Spinal cord (tissue), 10 donors: Measurements from ENCODE around the gene TMEM191C. TPM values are rescaled to one million over a fixed set of nuclear protein-coding genes. Genes with fewer than 3 reads are reported as not detected.
"Not testable (repeated sequence)": the region's sequence is repeated elsewhere in the genome, so short reads cannot be mapped to it uniquely, and the experiment has no call there.

Experiments used
- DNase-seq, 6 donors: peaks; one replicate each; pipeline versions ENCODE4 v3.0.0 to v3.0.0-alpha.2; 2013 to 2015; ENCODE audit warnings: low spot score in 6 of 6, low read depth in 4 of 6
- H3K27ac ChIP-seq: one replicate; pipeline ENCODE4 v1.5.1; 2013; ENCODE audit warnings: low read depth, low read length, control low read depth
- H3K27me3 ChIP-seq: one replicate; pipeline ENCODE4 v1.6.1; 2013; ENCODE audit warnings: low read length; ENCODE audit not compliant: control insufficient read depth, insufficient read depth
- H3K36me3 ChIP-seq: one replicate; pipeline ENCODE4 v1.6.1; 2013; ENCODE audit warnings: low read length; ENCODE audit not compliant: control insufficient read depth, insufficient read depth
- H3K4me1 ChIP-seq: one replicate; pipeline ENCODE4 v1.6.1; 2013; ENCODE audit warnings: low read length; ENCODE audit not compliant: control insufficient read depth, insufficient read depth
- H3K4me3 ChIP-seq: one replicate; pipeline ENCODE4 v1.5.1; 2013; ENCODE audit warnings: low read depth, low read length, control low read depth
- H3K9me3 ChIP-seq: one replicate; pipeline ENCODE4 v1.6.1; 2013; ENCODE audit warnings: low read length; ENCODE audit not compliant: control insufficient read depth, insufficient read depth
- WGBS: methylation state at CpG from one replicate; pipeline ENCODE4 v1.1.5; 2013; ENCODE audit warnings: missing lambda C conversion rate; ENCODE audit not compliant: insufficient coverage; 5-methylcytosine and 5-hydroxymethylcytosine counted together
- polyA plus RNA-seq, 2 donors: library from polyadenylated mRNA; unstranded; fragments of 120-200 nt; gene quantifications; one replicate each; pipeline ENCODE4 v1.2.1, GENCODE V29; 2013; ENCODE audit not compliant: insufficient read length in 2 of 2
- total RNA-seq, 2 donors: library from RNA; depleted of rRNA in 1 of 2; stranded (reverse); fragments of 120-200 nt in 1 of 2; fragments of >200 nt in 1 of 2; gene quantifications; one replicate each; pipeline versions ENCODE4 v1.2.3 to v1.2.4, GENCODE V29; 2013 to 2014
- donor health status: healthy.

TMEM191C gene
- total and polyA plus RNA-seq, 4 donors = 3.9 to 23.9 (median 8.5) TPM

DNA sequence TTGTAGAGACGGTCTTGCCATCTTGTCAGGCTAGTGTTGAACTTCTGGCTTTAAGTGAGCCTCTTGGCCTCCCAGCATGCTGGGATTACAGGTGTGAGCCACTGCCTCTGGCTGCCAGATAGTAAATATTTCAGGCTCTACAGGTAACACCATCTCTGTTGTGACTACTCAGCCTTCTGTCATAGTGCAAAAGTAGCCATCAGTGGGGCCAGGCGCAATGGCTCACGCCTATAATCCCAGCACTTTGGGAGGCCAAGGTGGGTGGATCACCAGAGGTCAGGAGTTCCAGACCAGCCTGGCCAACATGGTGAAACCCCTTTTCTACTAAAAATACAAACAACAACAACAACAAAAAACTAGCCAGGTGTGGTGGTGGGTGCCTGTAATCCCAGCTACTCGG, 14.5 kb upstream of the TMEM191C start:
- H3K9me3 ChIP-seq = not testable (repeated sequence)

GRCh38 chr22:21454998-21455333, 12.2 kb upstream of the TMEM191C start:
- not testable (repeated sequence) for DNase-seq, H3K4me1 ChIP-seq, H3K27me3 ChIP-seq, H3K4me3 ChIP-seq, H3K27ac ChIP-seq, H3K9me3 ChIP-seq
- H3K36me3 ChIP-seq = peaks cover 16% of the 10 kb centered on the region
- WGBS = 98% methylated on average over 7 of the region's 9 CpGs

More for the DNA sequence above, 14.5 kb upstream of the TMEM191C start:
- H3K27ac ChIP-seq, H3K4me1 ChIP-seq, H3K4me3 ChIP-seq, H3K27me3 ChIP-seq, DNase-seq: not testable (repeated sequence)
- WGBS = 100% methylated on average over 3 of the region's 4 CpGs
- H3K36me3 ChIP-seq = peaks cover 34% of the 10 kb centered on the region

DNA sequence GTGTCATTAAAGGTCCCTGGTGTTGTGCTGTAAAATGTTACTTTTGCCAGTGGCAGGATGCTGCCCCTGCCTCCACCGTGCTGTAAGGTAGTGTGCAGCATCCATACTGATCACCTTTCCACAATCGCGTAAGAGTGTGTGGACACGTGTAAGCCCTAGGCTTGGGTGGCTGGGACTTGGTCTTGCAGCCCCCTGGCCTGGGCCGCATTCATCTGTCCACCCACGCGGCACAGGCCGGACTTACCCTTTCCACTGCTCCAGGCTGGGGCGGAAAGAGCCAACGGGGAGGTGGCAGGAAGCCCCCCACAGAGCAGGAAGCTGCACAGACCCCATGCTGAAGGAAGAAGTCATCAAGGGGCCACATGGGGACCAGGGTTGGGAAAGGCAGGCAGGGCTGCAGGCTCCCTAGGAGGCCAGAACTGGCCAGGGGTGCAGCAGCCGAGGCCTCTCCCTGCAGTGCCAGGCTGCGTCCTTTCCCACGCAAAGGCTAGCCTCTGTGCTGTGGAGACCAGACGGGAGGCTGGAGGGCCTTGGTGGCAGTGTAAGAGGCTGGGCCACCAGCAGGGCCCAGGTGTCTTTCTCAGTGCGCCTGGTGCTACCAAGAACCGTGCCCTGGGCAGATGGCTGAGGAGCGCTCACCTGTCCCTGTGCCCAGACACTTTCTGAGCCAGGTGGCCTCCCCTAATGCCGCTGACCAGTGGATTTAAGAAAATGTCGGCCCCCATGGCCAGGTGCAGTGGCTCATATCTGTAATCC, 11.7 kb upstream of the TMEM191C start:
- H3K27ac ChIP-seq = no peak overlapping the region
- no peak overlapping the region for H3K4me3 ChIP-seq
- peaks cover 10% of the 10 kb centered on the region for H3K36me3 ChIP-seq
- 82% methylated on average over 19 of the region's 19 CpGs for WGBS
- no peak for DNase-seq
- peaks cover 4% of the 10 kb centered on the region for H3K4me1 ChIP-seq
- H3K9me3 ChIP-seq = no peaks in the 10 kb centered on the region
- no peaks in the 10 kb centered on the region for H3K27me3 ChIP-seq

- no peak overlapping the region for H3K4me3 ChIP-seq
- 88% methylated on average over 16 of the region's 19 CpGs for WGBS
- H3K4me1 ChIP-seq = no peaks in the 10 kb centered on the region
- DNase-seq = no peak
- H3K9me3 ChIP-seq = no peaks in the 10 kb centered on the region
- H3K27me3 ChIP-seq = no peaks in the 10 kb centered on the region
- no peak overlapping the region for H3K27ac ChIP-seq
- H3K36me3 ChIP-seq = peaks cover 5% of the 10 kb centered on the region
These were observed 10.0 kb upstream of the TMEM191C start for GRCh38 chr22:21457023-21457787.

- not testable (repeated sequence) for H3K4me3 ChIP-seq, H3K27ac ChIP-seq, H3K27me3 ChIP-seq, H3K36me3 ChIP-seq, DNase-seq, H3K4me1 ChIP-seq, H3K9me3 ChIP-seq
- no CpG with 5 or more reads among the region's 4 CpGs for WGBS
These were observed 4.5 kb upstream of the TMEM191C start for GRCh38 chr22:21462672-21463071.

DNA sequence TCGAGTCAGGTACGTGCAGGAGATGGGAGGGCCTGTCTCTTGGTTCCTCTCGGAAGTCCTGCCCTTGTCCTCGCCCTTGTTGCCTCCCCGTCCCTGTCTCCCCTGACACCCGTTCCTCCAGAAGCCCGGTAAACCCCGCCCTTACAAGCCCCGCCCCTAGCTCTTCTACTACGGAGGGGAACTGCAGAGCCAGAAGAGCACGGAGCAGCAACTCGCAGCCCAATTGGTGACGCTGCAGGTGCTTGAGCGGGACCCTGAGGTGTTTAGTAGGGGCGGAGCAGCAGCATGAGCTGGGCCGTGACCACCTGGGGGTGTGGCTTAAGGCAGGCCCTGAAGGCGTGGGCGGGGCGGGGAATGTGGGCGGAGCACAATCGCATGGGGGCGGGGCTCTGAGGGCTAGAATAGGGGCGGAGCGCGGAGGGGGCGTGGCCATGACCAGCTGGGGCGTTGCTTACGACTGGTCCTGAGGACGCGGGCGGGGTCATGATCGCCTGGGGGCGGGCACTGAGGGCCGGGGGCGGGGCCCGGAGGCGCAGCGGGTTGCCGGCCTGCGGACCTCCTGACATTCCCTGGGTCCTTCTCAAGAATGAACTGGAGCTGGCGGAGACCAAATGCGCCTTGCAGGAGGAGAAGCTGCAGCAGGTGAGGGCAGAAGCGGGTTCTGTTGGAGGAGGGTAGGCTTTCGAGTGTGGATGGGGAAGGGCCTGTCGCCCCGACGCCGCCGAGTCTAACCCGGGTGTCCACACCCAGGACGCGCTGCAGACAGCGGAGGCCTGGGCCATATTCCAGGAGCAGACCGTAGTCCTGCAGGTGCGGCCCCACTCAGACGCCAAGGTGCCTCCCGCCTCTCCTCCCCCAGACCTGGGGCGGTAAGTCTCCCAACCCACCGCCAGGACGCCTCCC, 1.3 kb downstream of the TMEM191C start:
- DNase-seq = peak in 5 of 6 donors; percentile 39 to 96 (median 53)
- WGBS = 0% methylated on average over 4 of the region's 60 CpGs
- H3K4me3 ChIP-seq = peak overlapping the region; percentile 32
- H3K27me3 ChIP-seq, H3K36me3 ChIP-seq, H3K4me1 ChIP-seq, H3K27ac ChIP-seq, H3K9me3 ChIP-seq: not testable (repeated sequence)

GRCh38 chr22:21469097-21469994, 2.2 kb downstream of the TMEM191C start:
- not testable (repeated sequence) for H3K27me3 ChIP-seq, H3K9me3 ChIP-seq, H3K4me3 ChIP-seq, DNase-seq, H3K4me1 ChIP-seq, H3K36me3 ChIP-seq, H3K27ac ChIP-seq
- WGBS = 12% methylated on average over 10 of the region's 87 CpGs

GRCh38 chr22:21472984-21473383, 5.8 kb downstream of the TMEM191C start:
- not testable (repeated sequence) for H3K27ac ChIP-seq, DNase-seq, H3K36me3 ChIP-seq, H3K4me3 ChIP-seq, H3K4me1 ChIP-seq, H3K9me3 ChIP-seq, H3K27me3 ChIP-seq
- no CpG with 5 or more reads among the region's 11 CpGs for WGBS

DNA sequence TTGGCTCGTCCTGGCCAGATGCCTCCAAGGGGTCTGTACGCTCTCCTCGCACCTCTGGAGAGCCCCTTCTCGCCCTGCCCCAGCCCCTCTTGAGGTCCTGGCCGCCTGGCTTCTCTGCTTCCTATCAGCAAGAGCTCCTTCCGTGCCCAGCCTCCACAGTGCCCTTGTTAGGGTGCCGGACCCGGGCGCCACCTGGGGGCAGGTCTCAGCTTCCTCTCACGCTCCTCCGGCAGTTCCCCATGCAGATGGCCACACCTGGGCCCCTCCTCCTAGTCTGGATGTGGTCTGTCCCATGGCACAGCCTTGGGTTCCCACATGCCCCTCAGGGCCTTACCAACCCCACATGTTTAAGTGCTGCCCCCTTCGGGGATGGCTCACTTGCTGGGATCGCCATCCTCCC, 6.5 kb downstream of the TMEM191C start:
- not testable (repeated sequence) for H3K27ac ChIP-seq, H3K27me3 ChIP-seq, H3K36me3 ChIP-seq, H3K9me3 ChIP-seq, H3K4me1 ChIP-seq, H3K4me3 ChIP-seq, DNase-seq
- WGBS = no CpG with 5 or more reads among the region's 13 CpGs
